HL-60/S4 (cell line): ENCODE results near the gene SH2B3.

Experiments
- in situ Hi-C: fragments of 300-500 bp; cut with MboI; formaldehyde crosslinking; loops from 2 replicates; pipeline ENCODE4 v1.14.3; 2022; ENCODE audit warnings: low sequenced_read_pairs

SH2B3 gene

DNA sequence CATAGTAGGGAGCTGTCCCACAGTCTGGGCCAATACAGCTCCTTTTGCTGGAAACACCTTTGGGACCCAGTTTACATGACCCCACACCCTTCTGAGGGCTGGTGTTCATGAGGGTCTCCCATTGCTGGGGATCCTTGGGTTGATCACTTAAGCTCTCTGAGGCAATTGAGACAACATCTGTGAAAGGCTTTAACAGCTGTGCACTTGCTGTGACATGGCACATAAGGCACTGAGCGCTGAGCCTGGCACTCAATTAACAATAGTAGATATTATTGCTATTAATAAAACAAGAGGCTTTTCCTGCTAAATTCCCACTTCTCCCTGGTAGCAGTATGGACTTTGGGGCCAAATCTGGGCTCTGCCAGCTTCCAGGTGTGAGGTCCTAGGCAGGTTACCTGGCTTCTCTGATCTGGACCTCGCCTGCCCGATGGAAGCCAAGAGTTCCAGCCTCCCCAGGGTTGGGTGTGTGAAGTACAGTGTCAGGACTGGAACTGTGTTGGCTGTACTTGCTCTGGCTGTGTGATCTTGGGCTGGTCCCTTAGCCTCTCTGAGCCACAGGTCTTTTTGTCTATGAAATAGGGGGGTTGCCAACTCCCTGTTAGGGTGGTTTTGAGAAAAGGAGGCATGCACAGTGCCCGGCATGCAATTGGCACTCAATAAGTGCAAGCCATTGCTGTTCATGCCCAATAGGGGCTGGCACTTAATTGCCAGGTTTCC is 3.1 kb downstream of the SH2B3 start:
- in situ Hi-C loops = no loop called here

DNA sequence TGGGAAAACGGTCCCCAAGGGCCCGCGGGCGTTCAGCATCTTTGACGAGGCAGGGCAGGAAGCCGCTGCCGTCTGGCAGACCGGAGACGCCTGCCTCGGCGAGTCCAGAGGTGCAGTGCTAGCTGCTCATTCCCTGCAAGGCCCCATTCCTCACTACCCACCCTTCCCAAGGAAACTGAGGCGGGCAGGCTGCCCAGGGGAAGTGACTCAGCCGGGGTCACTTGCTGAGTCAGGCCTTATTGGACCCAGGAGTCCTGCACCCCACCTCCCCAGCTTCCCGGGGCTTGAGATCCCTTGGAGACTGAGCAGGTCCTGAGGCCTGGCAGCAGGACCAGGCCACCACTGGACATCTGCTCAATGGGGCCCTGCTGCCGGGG is 3.7 kb downstream of the SH2B3 start:
- in situ Hi-C loops = no loop called here

DNA sequence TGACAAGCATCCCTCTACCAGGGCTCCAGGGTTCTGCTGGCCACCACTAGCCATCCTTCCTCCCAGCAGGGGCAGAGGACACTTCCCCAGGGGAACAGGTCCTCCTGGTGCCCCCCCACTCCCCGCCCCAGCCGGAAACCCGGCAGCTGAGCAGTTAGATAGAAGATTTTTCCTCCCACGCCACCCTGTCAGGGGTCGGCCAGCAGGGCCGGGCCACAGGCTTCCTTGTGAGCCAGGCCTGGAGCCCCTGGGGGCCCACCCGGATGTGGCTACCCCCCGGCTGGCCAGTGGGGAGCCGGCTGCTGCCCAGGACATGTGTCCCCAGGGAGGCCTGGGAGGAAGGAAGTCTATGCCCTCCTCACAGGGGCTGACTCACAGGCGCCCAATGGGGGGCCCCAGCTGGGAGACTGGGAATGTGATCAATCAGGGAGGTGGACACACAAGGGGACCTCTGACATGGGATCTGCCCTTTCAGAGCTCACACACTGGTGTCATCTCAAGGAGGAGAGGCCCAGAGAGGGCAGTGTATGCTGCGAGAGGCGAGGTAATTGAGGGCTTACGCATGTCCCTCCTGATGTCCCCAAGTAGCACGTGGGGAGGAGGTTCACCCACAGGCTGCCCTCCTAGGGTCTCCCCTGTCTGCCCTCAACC is 4.2 kb downstream of the SH2B3 start:
- in situ Hi-C loops = no loop called here

DNA sequence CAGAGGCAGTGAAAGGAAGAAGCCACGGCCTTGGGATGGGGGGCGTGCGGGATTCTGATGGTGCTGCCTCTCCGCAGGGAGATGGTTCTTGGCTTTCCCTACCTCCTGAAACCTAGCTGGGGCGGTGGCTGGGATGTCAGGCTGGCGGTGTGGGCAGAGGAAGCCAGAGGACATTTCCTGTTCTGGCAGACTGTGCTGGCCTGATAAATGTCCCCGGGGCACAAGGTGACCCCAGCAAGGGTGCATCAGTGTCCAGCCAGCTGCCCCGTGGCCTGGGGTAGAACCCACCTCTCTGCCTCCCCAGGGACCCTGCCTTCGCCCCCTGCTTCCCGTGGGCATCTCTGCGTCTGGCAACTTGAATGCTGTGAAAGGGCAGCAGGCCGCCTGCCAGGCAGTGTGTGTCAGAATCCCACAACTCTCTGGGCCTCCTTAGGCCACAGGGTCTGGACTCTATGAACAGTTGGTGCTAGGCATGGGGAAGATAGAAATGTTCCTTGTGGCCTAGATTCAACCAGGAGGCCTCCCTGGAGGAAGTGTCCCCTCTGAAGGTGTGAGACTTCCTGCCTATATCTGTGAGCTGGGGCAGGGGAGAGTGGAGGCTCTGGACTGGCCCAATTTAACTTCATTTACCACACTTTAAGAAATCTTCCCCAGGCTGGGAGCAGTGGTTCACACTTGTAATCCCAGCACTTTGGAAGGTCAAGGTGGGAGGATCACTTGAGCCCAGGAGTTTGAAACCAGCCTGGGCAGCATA is 4.9 kb downstream of the SH2B3 start:
- in situ Hi-C loops = no loop called here

- in situ Hi-C loops = no loop called here
Observed at GRCh38 chr12:111411185-111411764, 5.6 kb downstream of the SH2B3 start.

DNA sequence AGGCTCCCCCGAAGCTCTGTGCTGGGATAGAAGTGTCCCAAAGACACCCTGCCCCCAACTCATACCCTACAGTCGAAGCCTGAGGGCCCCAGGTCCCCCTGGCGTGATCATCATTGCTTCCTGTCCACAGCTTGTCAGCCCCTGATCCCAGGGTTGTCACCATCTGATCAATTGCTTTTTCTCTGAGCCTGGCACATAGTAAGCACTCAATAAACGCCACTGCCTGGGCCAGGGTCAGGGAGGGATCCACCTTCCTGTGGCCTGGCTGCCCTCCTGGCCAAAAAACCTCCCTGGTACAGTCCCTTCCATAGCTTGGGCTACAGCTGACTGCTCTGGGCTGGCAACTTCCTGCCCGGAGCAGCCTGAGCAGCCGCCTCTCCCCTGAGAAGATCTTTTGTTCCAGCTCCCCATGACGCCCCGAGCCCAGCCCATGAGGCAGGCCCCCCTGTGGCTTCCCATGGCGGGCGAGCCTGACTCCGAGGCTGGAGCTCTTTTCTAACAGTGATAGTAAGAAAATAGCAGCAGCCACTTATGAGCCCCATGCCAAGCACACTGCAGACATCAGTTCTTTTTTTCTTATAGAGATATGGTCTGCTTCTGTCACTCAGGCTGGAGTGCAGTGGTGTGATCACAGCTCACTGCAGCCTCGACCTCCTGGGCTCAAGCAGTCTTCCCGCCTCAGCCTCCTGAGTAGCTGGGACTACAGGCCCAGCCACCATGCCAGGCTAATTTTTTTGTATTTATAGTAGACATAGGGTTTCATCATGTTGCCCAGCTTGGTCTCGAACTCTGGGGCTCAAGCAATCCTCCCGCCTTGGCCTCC is 6.5 kb downstream of the SH2B3 start:
- in situ Hi-C loops = no loop called here

- in situ Hi-C loops = no loop called here
Observed at GRCh38 chr12:111412830-111413441, 7.2 kb downstream of the SH2B3 start.

DNA sequence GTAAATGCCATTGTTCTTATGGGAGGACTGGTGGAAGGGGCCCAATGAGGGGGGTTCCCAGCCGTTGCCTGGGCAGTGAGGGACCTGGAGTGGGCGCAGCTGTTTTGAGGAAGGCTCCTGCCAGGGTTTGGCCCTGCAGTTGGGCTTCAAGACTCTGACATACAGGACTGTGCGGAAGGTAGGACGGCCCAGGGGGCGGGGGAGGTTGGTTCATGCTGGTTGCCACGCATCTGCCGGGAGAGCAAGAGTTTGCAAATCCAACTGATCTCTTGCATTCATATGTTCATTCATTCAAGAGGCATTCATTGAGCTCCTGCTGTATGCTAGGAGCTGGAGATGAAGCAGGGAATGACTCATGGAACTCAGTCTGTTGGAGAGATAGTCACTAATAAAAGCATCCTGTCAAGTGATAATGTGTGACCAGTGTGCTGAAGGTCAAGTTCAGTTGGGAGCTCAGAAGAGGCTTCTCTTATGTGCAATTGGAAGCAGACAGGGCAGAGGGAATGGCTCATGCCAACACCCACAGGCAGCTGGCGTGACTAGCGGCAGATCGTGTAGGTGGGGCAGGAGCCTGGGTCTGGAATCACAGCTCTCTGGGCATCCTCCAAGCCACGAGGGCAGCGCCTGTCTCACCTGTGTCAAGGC is 7.8 kb downstream of the SH2B3 start:
- in situ Hi-C loops = no loop called here

DNA sequence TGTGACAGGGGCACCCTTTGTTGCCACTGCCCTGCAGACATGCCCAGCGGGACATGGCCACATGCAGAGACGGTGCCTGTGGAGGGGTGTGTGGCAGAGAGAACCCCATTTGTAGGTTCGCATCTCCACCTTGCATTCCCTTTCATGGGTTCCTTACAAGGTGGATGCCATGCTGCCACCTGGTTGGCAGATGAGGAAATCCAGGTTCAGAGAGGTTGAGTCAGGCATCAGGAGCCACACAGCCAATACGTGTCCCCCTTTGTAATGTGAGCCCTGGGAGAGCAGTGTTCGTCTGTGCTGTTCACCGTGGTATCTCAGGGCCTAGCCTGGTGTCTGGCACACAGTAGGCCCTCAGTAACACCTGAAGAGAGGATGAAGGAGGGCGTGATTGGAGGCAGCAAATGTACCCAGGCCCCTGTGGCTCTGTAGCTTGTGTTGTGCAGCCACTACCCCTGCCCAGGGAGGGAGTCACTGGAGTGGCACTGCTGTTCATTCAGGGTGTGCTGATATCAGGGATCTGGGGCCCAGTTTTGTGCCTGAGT is 9.1 kb downstream of the SH2B3 start:
- in situ Hi-C loops = no loop called here

DNA sequence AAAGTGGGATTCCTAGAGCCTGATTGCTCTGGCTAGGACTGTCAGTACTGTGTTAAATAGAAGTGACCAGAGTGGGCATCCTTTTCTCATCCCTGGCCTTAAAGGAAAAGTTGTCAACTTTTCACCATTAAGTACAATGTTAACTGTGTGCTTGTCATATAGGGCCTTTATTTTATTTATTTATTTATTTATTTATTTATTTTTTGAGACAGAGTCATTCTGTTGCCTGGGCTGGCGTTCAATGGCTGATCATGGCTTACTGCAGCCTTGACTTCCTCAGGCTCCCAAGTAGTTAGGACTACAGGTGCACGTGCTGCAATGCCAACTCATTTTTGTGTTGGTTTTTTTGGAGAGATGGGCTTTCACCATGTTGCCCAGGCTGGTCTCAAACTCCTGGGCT is 11.6 kb downstream of the SH2B3 start:
- in situ Hi-C loops = no loop called here

DNA sequence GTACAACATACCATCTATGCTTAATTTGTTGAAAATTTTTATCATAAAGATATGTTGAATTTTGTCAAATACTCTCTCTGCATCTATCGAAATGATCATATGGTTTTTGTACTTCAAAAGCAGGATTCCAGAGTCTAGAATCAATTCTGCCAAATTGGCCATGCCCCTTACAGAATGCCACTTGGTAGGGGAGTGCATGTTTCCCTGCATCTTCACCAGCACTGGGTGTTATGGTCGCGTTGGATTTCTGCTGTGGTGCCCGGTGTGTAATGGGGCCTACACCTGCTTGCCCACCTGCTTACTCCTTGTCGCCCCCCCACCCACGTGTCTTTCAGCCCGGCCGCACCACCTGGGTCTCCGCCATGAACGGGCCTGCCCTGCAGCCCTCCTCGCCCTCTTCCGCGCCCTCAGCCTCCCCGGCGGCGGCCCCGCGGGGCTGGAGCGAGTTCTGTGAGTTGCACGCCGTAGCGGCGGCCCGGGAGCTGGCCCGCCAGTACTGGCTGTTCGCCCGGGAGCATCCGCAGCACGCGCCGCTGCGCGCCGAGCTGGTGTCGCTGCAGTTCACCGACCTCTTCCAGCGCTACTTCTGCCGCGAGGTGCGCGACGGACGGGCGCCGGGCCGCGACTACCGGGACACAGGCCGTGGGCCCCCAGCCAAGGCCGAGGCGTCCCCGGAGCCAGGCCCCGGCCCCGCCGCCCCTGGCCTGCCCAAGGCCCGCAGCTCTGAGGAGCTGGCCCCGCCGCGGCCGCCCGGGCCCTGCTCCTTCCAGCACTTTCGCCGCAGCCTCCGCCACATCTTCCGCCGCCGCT is 12.3 kb downstream of the SH2B3 start:
- in situ Hi-C loops = no loop called here

DNA sequence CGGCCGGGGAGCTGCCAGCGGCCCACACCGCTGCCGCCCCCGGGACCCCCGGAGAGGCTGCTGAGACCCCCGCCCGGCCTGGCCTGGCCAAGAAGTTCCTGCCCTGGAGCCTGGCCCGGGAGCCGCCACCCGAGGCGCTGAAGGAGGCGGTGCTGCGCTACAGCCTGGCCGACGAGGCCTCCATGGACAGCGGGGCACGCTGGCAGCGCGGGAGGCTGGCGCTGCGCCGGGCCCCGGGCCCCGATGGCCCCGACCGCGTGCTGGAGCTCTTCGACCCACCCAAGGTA is 12.8 kb downstream of the SH2B3 start:
- in situ Hi-C loops = no loop called here

GRCh38 chr12:111419784-111420183 is 14.1 kb downstream of the SH2B3 start:
- in situ Hi-C loops = no loop called here

DNA sequence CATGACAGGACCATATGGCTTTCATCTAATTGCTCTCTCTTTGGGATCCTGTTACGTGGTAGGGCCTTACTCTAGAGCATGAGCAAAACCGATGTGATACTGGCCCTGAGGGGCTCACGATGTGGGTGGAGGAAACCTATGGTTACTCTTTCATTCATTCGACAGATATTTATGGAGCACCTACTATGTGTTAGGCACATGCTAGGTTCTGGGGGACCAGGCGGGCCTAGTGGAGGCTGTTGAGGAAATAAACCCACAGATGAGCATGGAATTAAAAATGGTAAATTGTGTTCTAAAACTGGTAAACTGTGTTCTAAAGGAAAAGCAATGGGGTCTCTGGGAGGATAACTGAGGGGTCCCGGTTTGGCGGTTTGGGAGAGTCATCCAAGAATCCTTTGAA is 14.8 kb downstream of the SH2B3 start:
- in situ Hi-C loops = no loop called here

- in situ Hi-C loops = no loop called here
Observed at GRCh38 chr12:111424189-111424792, 18.6 kb downstream of the SH2B3 start.

DNA sequence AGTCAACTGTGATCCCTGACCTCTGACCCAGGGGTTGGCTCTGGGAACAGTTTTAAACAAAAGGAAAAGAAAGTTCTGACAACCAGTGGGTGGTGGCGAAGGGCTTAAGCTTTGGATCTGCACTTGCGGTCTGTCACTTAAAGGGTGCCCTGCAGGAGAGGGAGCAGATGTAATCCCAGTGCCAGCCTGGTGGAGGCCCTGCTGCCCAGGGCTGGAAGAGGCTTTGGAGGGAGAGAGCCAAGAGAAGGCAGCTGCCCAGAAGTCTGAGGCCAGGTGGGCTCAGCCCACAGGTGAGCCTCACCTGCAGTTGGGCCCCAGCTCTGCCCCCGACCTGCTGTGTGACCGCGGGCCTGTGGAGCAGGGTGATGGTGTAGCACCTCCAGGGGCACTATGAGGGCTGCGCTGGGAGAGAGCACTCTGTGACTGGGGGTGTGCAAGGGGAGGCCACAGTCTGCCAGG is 19.1 kb downstream of the SH2B3 start:
- in situ Hi-C loops = no loop called here

DNA sequence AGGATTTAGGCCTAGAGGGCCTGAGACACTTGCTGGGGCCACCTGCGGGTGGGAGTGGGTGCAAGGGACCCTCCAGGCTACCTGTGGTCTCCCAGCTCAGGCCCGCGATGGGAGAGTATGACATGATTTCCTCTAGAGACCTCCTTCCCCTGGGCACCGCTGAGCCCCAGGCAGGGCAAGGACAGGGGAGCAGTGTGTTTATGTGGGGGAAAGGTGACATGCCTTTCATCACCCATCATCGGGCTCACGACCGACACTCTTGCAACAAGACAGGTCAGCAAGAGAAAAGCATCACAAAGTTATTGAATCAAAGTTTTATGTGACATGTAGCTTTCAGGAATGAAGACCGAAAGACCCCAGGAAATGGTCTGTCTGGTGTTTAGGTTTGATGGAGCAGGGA is 19.9 kb downstream of the SH2B3 start:
- in situ Hi-C loops = no loop called here

GRCh38 chr12:111426344-111427185 is 20.8 kb downstream of the SH2B3 start:
- in situ Hi-C loops = no loop called here
